H1 (cell line): ENCODE data around the gene OPN1SW. TPM values are rescaled to one million over a fixed set of nuclear protein-coding genes. Genes with fewer than 3 reads are reported as not detected.

Experiments used
- CTCF ChIA-PET: fragments of 300-600 bp; sonication (Branson Sonifier 250); formaldehyde crosslinking; loops from one replicate; lab custom pipeline; 2021; ENCODE audit not compliant: partially characterized antibody; lab: Charles Lee
- POLR2A ChIA-PET: fragments of 300-600 bp; sonication (Branson Sonifier 250); formaldehyde crosslinking; loops from one replicate; lab custom pipeline; 2021; ENCODE audit warnings: inconsistent platforms; ENCODE audit not compliant: partially characterized antibody; lab: Charles Lee
- DNase-seq, 2 experiments: peaks; one replicate each; pipeline versions ENCODE4 v3.0.0 to v3.0.0-alpha.2; 2010 to 2022; ENCODE audit warnings: low spot score in 2 of 2, low read depth in 1 of 2, mixed read lengths in 1 of 2
- FAIRE-seq: peaks from 2 replicates; lab custom pipeline; 2011; peaks lifted over from hg19 to GRCh38; lab: Jason Lieb, UNC
- H2AFZ ChIP-seq: 2 replicates; pipeline ENCODE4 v1.8.1; 2012; ENCODE audit warnings: low read length, inconsistent platforms
- H2AK5ac ChIP-seq: 2 replicates; pipeline ENCODE4 v1.6.1; 2013; ENCODE audit warnings: low read depth, low read length
- H2BK120ac ChIP-seq: replicated peaks from 2 replicates; pipeline ENCODE3; 2013; ENCODE audit warnings: low read depth, low read length, inconsistent platforms
- H2BK12ac ChIP-seq: 2 replicates; pipeline ENCODE4 v1.6.1; 2013; ENCODE audit warnings: low read depth, low read length
- H2BK15ac ChIP-seq: 2 replicates; pipeline ENCODE4 v1.6.1; 2013; ENCODE audit warnings: low read length
- H2BK20ac ChIP-seq: 2 replicates; pipeline ENCODE4 v1.6.1; 2013; ENCODE audit warnings: low read length
- H2BK5ac ChIP-seq: 2 replicates; pipeline ENCODE4 v1.6.1; 2013; ENCODE audit warnings: low read depth, low read length
- H3K14ac ChIP-seq: 2 replicates; pipeline ENCODE4 v1.6.1; 2013; ENCODE audit warnings: inconsistent platforms; ENCODE audit not compliant: insufficient read length
- H3K18ac ChIP-seq: 2 replicates; pipeline ENCODE4 v1.6.1; 2013; ENCODE audit warnings: low read length; ENCODE audit errors: extremely low read depth
- H3K23ac ChIP-seq: 2 replicates; pipeline ENCODE4 v1.6.1; 2013; ENCODE audit warnings: inconsistent platforms; ENCODE audit not compliant: insufficient read length
- H3K23me2 ChIP-seq: 2 replicates; pipeline ENCODE4 v1.6.1; 2013; ENCODE audit warnings: low read depth, low read length
- H3K27ac ChIP-seq: 2 replicates; pipeline ENCODE4 v1.6.1; 2011; ENCODE audit warnings: low read depth, low read length, inconsistent platforms
- H3K27me3 ChIP-seq, 4 experiments: replicated peaks in 1 of 4; 1 replicate in 1 of 4; 2 replicates in 3 of 4; pipeline versions ENCODE4 v1.6.1 to v1.8.1; 2011 to 2013; ENCODE audit warnings: low read length in 3 of 4, mild to moderate bottlenecking in 3 of 4, inconsistent platforms in 2 of 4, mixed read lengths in 2 of 4, moderate library complexity in 1 of 4; ENCODE audit not compliant: control insufficient read depth in 3 of 4, insufficient read depth in 3 of 4; ENCODE audit errors: extremely low read depth in 1 of 4
- H3K36me3 ChIP-seq, 4 experiments: 2 replicates each; pipeline versions ENCODE4 v1.6.1 to v1.8.1; 2011 to 2013; ENCODE audit warnings: mild to moderate bottlenecking in 4 of 4, low read length in 3 of 4, moderate library complexity in 2 of 4, control low read depth in 1 of 4, inconsistent platforms in 1 of 4; ENCODE audit not compliant: insufficient read depth in 4 of 4, control insufficient read depth in 2 of 4
- H3K4ac ChIP-seq: replicated peaks from 2 replicates; pipeline ENCODE3; 2013; ENCODE audit warnings: low read length, low read depth, mixed read lengths, inconsistent platforms; ENCODE audit not compliant: insufficient read length
- H3K4me1 ChIP-seq, 4 experiments: replicated peaks in 1 of 4; 1 replicate in 1 of 4; 2 replicates in 3 of 4; pipeline versions ENCODE4 v1.6.1 to v1.8.1; 2011 to 2013; ENCODE audit warnings: low read length in 3 of 4, inconsistent platforms in 2 of 4, mixed read lengths in 1 of 4; ENCODE audit not compliant: insufficient read depth in 4 of 4, control insufficient read depth in 3 of 4
- H3K4me2 ChIP-seq, 2 experiments: 2 replicates each; pipeline versions ENCODE4 v1.6.1 to v1.8.1; 2011 to 2013; ENCODE audit warnings: low read depth in 2 of 2, low read length in 2 of 2, control low read depth in 1 of 2, inconsistent platforms in 1 of 2, mild to moderate bottlenecking in 1 of 2; ENCODE audit not compliant: insufficient read depth in 1 of 2
- H3K4me3 ChIP-seq, 4 experiments: fragments of 200-600, 300-600 bp in 1 of 4; sonication (generic), shearing (Covaris generic), sonication (Bioruptor Twin) in 1 of 4; 2 replicates each; pipeline versions ENCODE4 v1.5.1 to v1.8.1; 2011 to 2016; ENCODE audit warnings: low read length in 4 of 4, low read depth in 3 of 4, control low read depth in 2 of 4, inconsistent platforms in 2 of 4, mild to moderate bottlenecking in 2 of 4, mixed read lengths in 1 of 4, moderate library complexity in 1 of 4; ENCODE audit not compliant: insufficient read depth in 2 of 4; ENCODE audit errors: extremely low read depth in 1 of 4
- H3K56ac ChIP-seq: replicated peaks from 2 replicates; pipeline ENCODE3; 2013; ENCODE audit warnings: low read depth, mild to moderate bottlenecking, mixed read lengths, low read length, inconsistent platforms; ENCODE audit not compliant: insufficient read length
- H3K79me1 ChIP-seq: 2 replicates; pipeline ENCODE4 v1.6.1; 2013; ENCODE audit warnings: low read depth, low read length, control low read depth
- H3K79me2 ChIP-seq, 2 experiments: 2 replicates each; pipeline versions ENCODE4 v1.6.1 to v1.8.1; 2012 to 2013; ENCODE audit warnings: low read length in 2 of 2, mild to moderate bottlenecking in 2 of 2, inconsistent platforms in 1 of 2; ENCODE audit not compliant: insufficient read depth in 2 of 2, control insufficient read depth in 1 of 2
- H3K9ac ChIP-seq, 4 experiments: replicated peaks in 1 of 4; 1 replicate in 1 of 4; 2 replicates in 3 of 4; pipeline versions ENCODE4 v1.6.1 to v1.8.1; 2011 to 2013; ENCODE audit warnings: low read depth in 3 of 4, low read length in 3 of 4, control low read depth in 2 of 4, mild to moderate bottlenecking in 2 of 4, moderate library complexity in 2 of 4, inconsistent platforms in 1 of 4; ENCODE audit errors: extremely low read depth in 1 of 4
- H3K9me3 ChIP-seq, 2 experiments: 2 replicates each; pipeline versions ENCODE4 v1.6.1 to v1.8.1; 2012 to 2013; ENCODE audit warnings: mild to moderate bottlenecking in 2 of 2, moderate library complexity in 2 of 2, control low read depth in 1 of 2, inconsistent platforms in 1 of 2, low read depth in 1 of 2, low read length in 1 of 2, mixed read lengths in 1 of 2; ENCODE audit not compliant: insufficient read depth in 2 of 2
- H4K20me1 ChIP-seq, 2 experiments: replicated peaks in 1 of 2; 2 replicates each; pipeline versions ENCODE3 to v1.8.1; 2011 to 2013; ENCODE audit warnings: inconsistent platforms in 2 of 2, low read length in 2 of 2, mild to moderate bottlenecking in 1 of 2; ENCODE audit not compliant: insufficient read depth in 2 of 2, control insufficient read depth in 1 of 2
- H4K5ac ChIP-seq: 2 replicates; pipeline ENCODE4 v1.6.1; 2013; ENCODE audit warnings: low read length, low read depth, mixed read lengths, inconsistent platforms; ENCODE audit not compliant: insufficient read length
- H4K8ac ChIP-seq: 2 replicates; pipeline ENCODE4 v1.8.0; 2013; ENCODE audit warnings: mild to moderate bottlenecking, moderate library complexity, low read length, inconsistent platforms; ENCODE audit not compliant: insufficient read depth; ENCODE audit errors: extremely low read depth
- H4K91ac ChIP-seq: replicated peaks from 2 replicates; pipeline ENCODE3; 2013; ENCODE audit warnings: low read length, mixed read lengths, inconsistent platforms; ENCODE audit not compliant: insufficient read length
- CTBP2 ChIP-seq: IDR thresholded peaks from 2 replicates; pipeline ENCODE4 v1.7.0; 2011; ENCODE audit warnings: borderline replicate concordance, mild to moderate bottlenecking, moderate library complexity, mixed read lengths, low read length; ENCODE audit not compliant: insufficient read depth, insufficient read length
- HDAC6 ChIP-seq: IDR thresholded peaks from one replicate; pipeline ENCODE4 v1.7.1; 2012; ENCODE audit warnings: low read depth, mild to moderate bottlenecking, inconsistent platforms, low read length, moderate library complexity
- JUND ChIP-seq: IDR thresholded peaks from 2 replicates; pipeline ENCODE4 v1.6.1; 2011; ENCODE audit warnings: mild to moderate bottlenecking, improper control_type of control experiment, low read length
- POU5F1 ChIP-seq: IDR thresholded peaks from 2 replicates; pipeline ENCODE4 v1.6.1; 2011; ENCODE audit warnings: low read depth, mild to moderate bottlenecking, low read length, moderate library complexity
- WGBS, 2 experiments: shearing (Covaris generic) in 1 of 2; methylation state at CpG; one replicate each; pipeline versions ENCODE4 v1.1.6 to v1.1.7; 2013 to 2015; ENCODE audit warnings: low lambda C conversion rate in 2 of 2, mixed read lengths in 2 of 2, inconsistent platforms in 1 of 2, low coverage in 1 of 2, missing lambda C conversion rate in 1 of 2; ENCODE audit not compliant: insufficient replicate concordance in 2 of 2, insufficient coverage in 1 of 2, insufficient read length in 1 of 2; ENCODE audit errors: extremely low coverage in 1 of 2, missing lambda C conversion rate in 1 of 2; 5-methylcytosine and 5-hydroxymethylcytosine counted together
- polyA plus RNA-seq, 7 experiments: library from polyadenylated mRNA; depleted of rRNA in 3 of 7; stranded (reverse) in 5 of 7; unstranded in 2 of 7; fragments of >200 nt in 5 of 7; fragments of 200-250 nt in 2 of 7; gene quantifications; 1 replicate in 5 of 7; 2 replicates in 1 of 7; 4 replicates in 1 of 7; pipeline versions ENCODE4 v1.2.1 to v1.2.3, GENCODE V29; 2011 to 2013; ENCODE audit warnings: missing spikeins in 2 of 7, mixed read lengths in 2 of 7
- total RNA-seq: library from RNA; stranded (reverse); fragmentation: NEBNext Ultra II Directional; extraction: Animal tissue kit (Norgen Biotek cat#: 25700); gene quantifications from 2 replicates; pipeline ENCODE4 v1.2.1, GENCODE V29; 2021
- TF ChIP-seq, protein P1 (sequence below), 3 experiments: IDR thresholded peaks; 1 replicate in 2 of 3; 2 replicates in 1 of 3; pipeline versions ENCODE4 v1.5.1 to v1.6.1; 2011; ENCODE audit warnings: low read length in 3 of 3, mild to moderate bottlenecking in 3 of 3, inconsistent platforms in 2 of 3, low read depth in 1 of 3, moderate library complexity in 1 of 3; ENCODE audit not compliant: insufficient read depth in 1 of 3; ENCODE audit errors: control extremely low read depth in 1 of 3

OPN1SW gene
- total and polyA plus RNA-seq, 2 of the 8 experiments (the other 6 are each of a cell fraction or from before 2014, with no cell fraction given) = not detected

DNA sequence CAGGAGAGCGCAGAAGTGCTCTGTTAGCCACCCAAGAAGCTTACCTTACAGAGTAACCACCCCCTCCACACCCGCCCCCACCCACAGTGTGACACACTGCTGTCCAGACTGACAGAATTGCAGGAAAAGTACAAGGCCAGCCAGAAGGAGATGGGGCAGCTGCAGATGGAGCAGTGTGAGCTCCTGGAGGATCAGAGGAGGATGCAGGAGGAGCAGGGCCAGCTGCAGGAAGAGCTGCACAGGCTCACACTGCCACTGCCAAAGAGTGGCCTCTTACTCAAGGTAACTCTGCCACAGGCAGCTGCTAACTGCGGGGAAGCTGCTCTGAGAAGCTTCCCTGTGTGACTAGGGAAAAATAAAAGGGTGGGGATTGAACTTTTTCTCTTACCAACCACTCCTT is 33.8 kb upstream of the OPN1SW start:
- Histone ChIP-seq H3K36me3 (peaks cover 20 to 63% (median 33%) of the 10 kb centered on the region in 4 experiments; a peak in 7 of 8 replicates), H4K91ac (no peak overlapping the region), H3K79me2 (no peaks in the 10 kb centered on the region), H3K4ac (no peak overlapping the region), H2BK15ac (no peak overlapping the region), H4K20me1 (peaks cover 0 to 2% of the 10 kb centered on the region in 2 experiments), H2AFZ (no peak overlapping the region), H3K23me2 (no peaks in the 10 kb centered on the region), H3K27me3 (no peaks in the 10 kb centered on the region), H3K9ac (no peak overlapping the region), H3K4me2 (no peak overlapping the region), H4K8ac (no peak overlapping the region), H3K79me1 (no peaks in the 10 kb centered on the region), H3K4me3 (no peak overlapping the region), H2AK5ac (no peak overlapping the region), H4K5ac (no peak overlapping the region), H2BK20ac (no peak overlapping the region), H3K9me3 (no peaks in the 10 kb centered on the region), H3K56ac (no peak overlapping the region), H3K18ac (no peak overlapping the region), H2BK5ac (no peak overlapping the region), H3K27ac (no peak overlapping the region), H2BK12ac (no peak overlapping the region), H3K23ac (no peak overlapping the region), H3K14ac (no peak overlapping the region), H3K4me1 (peaks cover 3 to 9% (median 4%) of the 10 kb centered on the region in 4 experiments; a peak in 6 of 7 replicates), H2BK120ac (no peak overlapping the region)
- DNase-seq (no peak), FAIRE-seq (no peak)
- TF ChIP-seq POU5F1 (no peak), JUND (no peak), HDAC6 (no peak), CTBP2 (no peak)
- TF ChIP-seq, protein P1, sequence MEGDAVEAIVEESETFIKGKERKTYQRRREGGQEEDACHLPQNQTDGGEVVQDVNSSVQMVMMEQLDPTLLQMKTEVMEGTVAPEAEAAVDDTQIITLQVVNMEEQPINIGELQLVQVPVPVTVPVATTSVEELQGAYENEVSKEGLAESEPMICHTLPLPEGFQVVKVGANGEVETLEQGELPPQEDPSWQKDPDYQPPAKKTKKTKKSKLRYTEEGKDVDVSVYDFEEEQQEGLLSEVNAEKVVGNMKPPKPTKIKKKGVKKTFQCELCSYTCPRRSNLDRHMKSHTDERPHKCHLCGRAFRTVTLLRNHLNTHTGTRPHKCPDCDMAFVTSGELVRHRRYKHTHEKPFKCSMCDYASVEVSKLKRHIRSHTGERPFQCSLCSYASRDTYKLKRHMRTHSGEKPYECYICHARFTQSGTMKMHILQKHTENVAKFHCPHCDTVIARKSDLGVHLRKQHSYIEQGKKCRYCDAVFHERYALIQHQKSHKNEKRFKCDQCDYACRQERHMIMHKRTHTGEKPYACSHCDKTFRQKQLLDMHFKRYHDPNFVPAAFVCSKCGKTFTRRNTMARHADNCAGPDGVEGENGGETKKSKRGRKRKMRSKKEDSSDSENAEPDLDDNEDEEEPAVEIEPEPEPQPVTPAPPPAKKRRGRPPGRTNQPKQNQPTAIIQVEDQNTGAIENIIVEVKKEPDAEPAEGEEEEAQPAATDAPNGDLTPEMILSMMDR (IDR thresholded peaks at IDR 0.05; ENCODE audit: control extremely low read depth in 1 of 3, insufficient read depth in 1 of 3, low read depth in 1 of 3, low read length in 3 of 3) = no peak
- ChIA-PET POLR2A (interaction anchor here (1.9 to 3.2 kb wide), 2 partner anchors 10 to 14 kb away, joined by 5 to 12 read pairs; no protein-coding TSS in a partner anchor), CTCF (interaction anchor here (0.7 to 1.6 kb wide), 7 partner anchors 9 to 77 kb away, joined by 3 to 7 read pairs (median 3); no protein-coding TSS in a partner anchor)
- WGBS, 2 experiments = 80% methylated on average over 2 of the region's 3 CpGs; no CpG with 5 or more reads in 1 of the 2 experiments
